Keratinocyte (primary cell): Measurements from ENCODE around the gene CEL. TPM values are rescaled to one million over a fixed set of nuclear protein-coding genes. Genes with fewer than 3 reads are reported as not detected.

Source experiments
- DNase-seq: peaks from one replicate; pipeline ENCODE4 v3.0.0-alpha.2; 2011; ENCODE audit warnings: low read depth, missing footprints, low spot score
- FAIRE-seq: peaks from 2 replicates; lab custom pipeline; 2011; peaks lifted over from hg19 to GRCh38; lab: Jason Lieb, UNC
- H2AFZ ChIP-seq: 2 replicates; pipeline ENCODE4 v1.6.0; 2012; ENCODE audit warnings: low read length, control low read depth, inconsistent platforms; ENCODE audit not compliant: control insufficient read depth
- H3K27ac ChIP-seq: 2 replicates; pipeline ENCODE4 v1.5.1; 2011; ENCODE audit warnings: low read length; ENCODE audit not compliant: control insufficient read depth, insufficient read depth
- H3K27me3 ChIP-seq: 3 replicates; pipeline ENCODE4 v1.6.0; 2011; ENCODE audit warnings: low read length; ENCODE audit not compliant: control insufficient read depth, insufficient read depth; ENCODE audit errors: extremely low read depth
- H3K36me3 ChIP-seq, 2 experiments: 2 replicates in 1 of 2; 3 replicates in 1 of 2; pipeline ENCODE4 v1.5.1; 2011; ENCODE audit warnings: low read length in 2 of 2, mild to moderate bottlenecking in 1 of 2; ENCODE audit not compliant: control insufficient read depth in 2 of 2, insufficient read depth in 2 of 2; ENCODE audit errors: extremely low read depth in 1 of 2
- H3K4me1 ChIP-seq: 3 replicates; pipeline ENCODE4 v1.5.1; 2011; ENCODE audit warnings: low read length; ENCODE audit not compliant: control insufficient read depth, insufficient read depth; ENCODE audit errors: extremely low read depth
- H3K4me2 ChIP-seq: 3 replicates; pipeline ENCODE4 v1.6.0; 2011; ENCODE audit warnings: low read depth, low read length; ENCODE audit not compliant: control insufficient read depth, insufficient read depth; ENCODE audit errors: extremely low read depth
- H3K4me3 ChIP-seq, 3 experiments: fragments of 200-600 bp in 1 of 3; sonication (generic) in 1 of 3; 2 replicates in 2 of 3; 3 replicates in 1 of 3; pipeline ENCODE4 v1.5.1; 2011 to 2016; ENCODE audit warnings: low read length in 3 of 3, mild to moderate bottlenecking in 3 of 3, control low read depth in 2 of 3, inconsistent platforms in 1 of 3, low read depth in 1 of 3, mixed read lengths in 1 of 3, mixed run types in 1 of 3, moderate library complexity in 1 of 3; ENCODE audit not compliant: control insufficient read depth in 2 of 3, insufficient read depth in 2 of 3; ENCODE audit errors: extremely low read depth in 1 of 3
- H3K79me2 ChIP-seq: 2 replicates; pipeline ENCODE4 v1.6.0; 2012; ENCODE audit warnings: low read length; ENCODE audit not compliant: control insufficient read depth, insufficient read depth
- H3K9ac ChIP-seq: 3 replicates; pipeline ENCODE4 v1.6.0; 2011; ENCODE audit warnings: low read length; ENCODE audit not compliant: control insufficient read depth, insufficient read depth; ENCODE audit errors: extremely low read depth
- H3K9me1 ChIP-seq: 3 replicates; pipeline ENCODE4 v1.6.0; 2011; ENCODE audit warnings: low read length; ENCODE audit not compliant: control insufficient read depth, insufficient read depth; ENCODE audit errors: extremely low read depth
- H3K9me3 ChIP-seq: 2 replicates; pipeline ENCODE4 v1.5.1; 2012; ENCODE audit warnings: low read depth, low read length; ENCODE audit not compliant: control insufficient read depth
- H4K20me1 ChIP-seq: 3 replicates; pipeline ENCODE4 v1.6.0; 2011; ENCODE audit warnings: low read length; ENCODE audit not compliant: control insufficient read depth, insufficient read depth; ENCODE audit errors: extremely low read depth
- CTCF ChIP-seq, 3 experiments: IDR thresholded peaks in 1 of 3; conservative IDR thresholded peaks in 1 of 3; optimal IDR thresholded peaks in 1 of 3; 2 replicates in 2 of 3; 3 replicates in 1 of 3; pipeline versions ENCODE3 to v1.5.1; 2011; ENCODE audit warnings: low read length in 3 of 3, mild to moderate bottlenecking in 3 of 3, moderate library complexity in 2 of 3, control low read depth in 1 of 3, inconsistent platforms in 1 of 3; ENCODE audit not compliant: insufficient read depth in 2 of 3; ENCODE audit errors: extremely low read depth in 1 of 3
- EZH2 ChIP-seq: IDR thresholded peaks from one replicate; pipeline ENCODE4 v1.6.1; 2012; ENCODE audit warnings: inconsistent platforms, mild to moderate bottlenecking, low read length, moderate library complexity
- dilution Hi-C: fragments of 300-500 bp; cut with MboI; formaldehyde crosslinking; loops from one replicate; pipeline ENCODE4 v1.7.0; 2020; ENCODE audit warnings: low sequenced_read_pairs; ENCODE audit not compliant: extremely low pct_ligation_motif_present
- polyA plus RNA-seq, 5 experiments: library from polyadenylated mRNA; depleted of rRNA in 3 of 5; stranded (reverse) in 3 of 5; stranded (forward) in 1 of 5; unstranded in 1 of 5; fragments of >200 nt; gene quantifications; 1 replicate in 1 of 5; 2 replicates in 3 of 5; 3 replicates in 1 of 5; pipeline versions ENCODE4 v1.2.1 to v1.2.3, GENCODE V29; 2011 to 2012; ENCODE audit warnings: missing spikeins in 2 of 5, low read depth in 1 of 5, low replicate concordance in 1 of 5

Gene CEL
- polyA plus RNA-seq, 1 donor (not counting 4 experiments of a cell fraction or from before 2014, with no cell fraction given) = 0.12 TPM

DNA sequence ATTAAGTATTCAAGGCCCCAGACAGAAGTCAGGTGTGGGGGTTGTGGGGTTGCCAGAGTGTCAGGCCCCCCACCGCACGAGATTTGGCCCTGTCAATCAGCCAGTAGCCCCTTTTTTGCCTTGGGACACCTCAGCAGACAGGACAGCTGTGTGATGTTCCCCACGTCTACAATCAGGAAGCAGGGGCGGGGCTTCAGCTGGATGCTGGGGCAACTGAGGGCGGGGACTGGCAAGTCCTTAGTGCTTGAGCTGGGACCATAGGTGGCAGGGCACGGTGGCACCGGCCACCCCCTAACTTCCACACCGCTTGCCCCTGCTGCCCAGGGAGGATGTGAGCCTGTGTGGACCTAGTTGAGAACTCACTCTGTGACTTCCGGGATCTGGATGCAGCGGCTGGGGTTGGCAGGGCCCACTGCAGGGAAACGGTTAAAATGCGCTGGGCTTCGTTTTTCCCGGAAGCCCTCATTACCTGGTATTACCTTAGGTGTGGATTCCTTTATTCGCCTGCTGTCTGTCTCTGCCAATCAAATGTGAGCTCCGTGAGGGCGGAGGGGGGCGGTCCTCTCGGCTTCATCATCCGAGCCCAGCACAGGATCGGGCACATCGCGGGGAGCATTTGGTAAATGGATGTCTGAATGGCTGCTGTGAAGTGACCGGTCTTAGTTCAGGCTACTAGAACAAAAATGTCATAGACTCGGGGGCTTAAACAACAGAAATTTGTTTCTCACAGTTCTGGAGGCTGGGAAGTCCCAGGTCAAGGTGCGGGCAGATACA lies 38.5 kb upstream of the CEL start:
- H4K20me1 ChIP-seq = no peaks in the 10 kb centered on the region
- no peak overlapping the region for H3K4me2 ChIP-seq
- no peaks in the 10 kb centered on the region for H3K36me3 ChIP-seq
- dilution Hi-C loops = no loop called here
- no peaks in the 10 kb centered on the region for H3K9me1 ChIP-seq
- H3K9ac ChIP-seq = no peak overlapping the region
- H3K4me1 ChIP-seq = no peaks in the 10 kb centered on the region
- H3K79me2 ChIP-seq = no peaks in the 10 kb centered on the region
- H3K4me3 ChIP-seq = no peak overlapping the region
- no peak for DNase-seq
- no peak overlapping the region for H3K27ac ChIP-seq
- no peaks in the 10 kb centered on the region for H3K9me3 ChIP-seq
- no peak for TF ChIP-seq EZH2
- TF ChIP-seq CTCF (optimal IDR thresholded peaks at IDR 0.05 in 1 of 3, IDR thresholded peaks at IDR 0.05 in 1 of 3, conservative IDR thresholded peaks at IDR 0.05 in 1 of 3; ENCODE audit: extremely low read depth in 1 of 3, insufficient read depth in 2 of 3, low read length in 3 of 3) = no peak
- H2AFZ ChIP-seq = no peak overlapping the region
- FAIRE-seq = no peak
- H3K27me3 ChIP-seq = no peaks in the 10 kb centered on the region

- Histone ChIP-seq H3K79me2 (peaks cover 12% of the 10 kb centered on the region), H3K4me3 (no peak overlapping the region), H4K20me1 (no peaks in the 10 kb centered on the region), H3K4me2 (no peak overlapping the region), H3K9me3 (no peaks in the 10 kb centered on the region), H3K27ac (no peak overlapping the region), H2AFZ (no peak overlapping the region), H3K36me3 (no peaks in the 10 kb centered on the region), H3K9me1 (no peaks in the 10 kb centered on the region), H3K4me1 (peaks cover 6% of the 10 kb centered on the region), H3K9ac (no peak overlapping the region), H3K27me3 (no peaks in the 10 kb centered on the region)
- DNase-seq = no peak
- dilution Hi-C loops = no loop called here
- FAIRE-seq = no peak
- TF ChIP-seq EZH2 (no peak), CTCF (optimal IDR thresholded peaks at IDR 0.05 in 1 of 3, IDR thresholded peaks at IDR 0.05 in 1 of 3, conservative IDR thresholded peaks at IDR 0.05 in 1 of 3; ENCODE audit: extremely low read depth in 1 of 3, insufficient read depth in 2 of 3, low read length in 3 of 3) (no peak)
These were observed 35.4 kb upstream of the CEL start for GRCh38 chr9:133026426-133026825.
